GM12878 (cell line): ENCODE data around the gene SFT2D1. TPM values are rescaled to one million over a fixed set of nuclear protein-coding genes. Genes with fewer than 3 reads are reported as not detected.
A peak's percentile ranks its signal among the peaks of the same experiment; 100 is the strongest.

Experiments
- BCL11A ChIP-seq: IDR thresholded peaks from 2 replicates; pipeline ENCODE4 v1.6.1; 2011; ENCODE audit warnings: low read depth, low read length
- CEBPZ ChIP-seq: fragments of 150-350 bp; IDR thresholded peaks from 2 replicates; pipeline ENCODE4 v1.6.1; 2016; ENCODE audit warnings: low read depth, low read length
- CTCF ChIP-seq, 3 experiments: IDR thresholded peaks in 2 of 3; conservative IDR thresholded peaks in 1 of 3; 2 replicates each; pipeline ENCODE4 v1.5.1; 2011; ENCODE audit warnings: low read depth in 3 of 3, low read length in 3 of 3, mild to moderate bottlenecking in 3 of 3, control low read depth in 2 of 3, moderate library complexity in 2 of 3, inconsistent platforms in 1 of 3, mixed read lengths in 1 of 3; ENCODE audit not compliant: control insufficient read depth in 2 of 3, insufficient read depth in 1 of 3; ENCODE audit errors: extremely low read depth in 1 of 3
- DPF2 ChIP-seq: fragments of 450-650 bp; IDR thresholded peaks from 2 replicates; pipeline ENCODE4 v1.6.1; 2017; ENCODE audit warnings: mild to moderate bottlenecking
- E4F1 ChIP-seq: fragments of 450-650 bp; IDR thresholded peaks from 2 replicates; pipeline ENCODE4 v1.6.1; 2018; ENCODE audit warnings: borderline replicate concordance, mild to moderate bottlenecking; ENCODE audit not compliant: partially characterized antibody
- GATAD2B ChIP-seq: fragments of 450-650 bp; conservative IDR thresholded peaks from 2 replicates; pipeline ENCODE4 v1.6.1; 2017; ENCODE audit warnings: low read depth, mild to moderate bottlenecking, moderate library complexity
- HDAC6 ChIP-seq: fragments of 200-600 bp; sonication (generic); IDR thresholded peaks from one replicate; pipeline ENCODE4 v1.8.0; 2017; ENCODE audit warnings: antibody characterized with exemption; ENCODE audit not compliant: unreplicated experiment
- KAT2A ChIP-seq: conservative IDR thresholded peaks from 2 replicates; pipeline ENCODE4 v1.6.1; 2011; ENCODE audit warnings: low read depth, low read length; ENCODE audit not compliant: control insufficient read depth
- RCOR1 ChIP-seq: conservative IDR thresholded peaks from 2 replicates; pipeline ENCODE4 v1.6.1; 2012; ENCODE audit warnings: low read depth, low read length, improper control_type of control experiment
- REST ChIP-seq: IDR thresholded peaks from 2 replicates; pipeline ENCODE4 v1.6.1; 2012; ENCODE audit warnings: mild to moderate bottlenecking, low read depth, low read length
- SMAD5 ChIP-seq: IDR thresholded peaks from 2 replicates; pipeline ENCODE4 v1.6.1; 2016; ENCODE audit warnings: antibody characterized with exemption, low read depth
- SMC3 ChIP-seq: IDR thresholded peaks from 2 replicates; pipeline ENCODE4 v1.6.1; 2011; ENCODE audit warnings: low read length, improper control_type of control experiment, borderline replicate concordance
- TAF1 ChIP-seq: IDR thresholded peaks from 2 replicates; pipeline ENCODE4 v1.6.1; 2011; ENCODE audit warnings: mild to moderate bottlenecking, low read depth, low read length, borderline replicate concordance
- TARDBP ChIP-seq: IDR thresholded peaks from 2 replicates; pipeline ENCODE4 v1.6.1; 2016; ENCODE audit warnings: borderline replicate concordance
- TCF3 ChIP-seq: IDR thresholded peaks from 2 replicates; pipeline ENCODE4 v1.6.1; 2012; ENCODE audit warnings: low read depth, mild to moderate bottlenecking, low read length, borderline replicate concordance; ENCODE audit not compliant: insufficient read depth
- WRNIP1 ChIP-seq: IDR thresholded peaks from 2 replicates; pipeline ENCODE4 v1.6.1; 2011; ENCODE audit warnings: low read depth, low read length, improper control_type of control experiment, borderline replicate concordance
- ZSCAN29 ChIP-seq: fragments of 450-650 bp; IDR thresholded peaks from 2 replicates; pipeline ENCODE4 v1.6.1; 2017; ENCODE audit warnings: mild to moderate bottlenecking, moderate library complexity
- polyA plus RNA-seq, 11 experiments: library from polyadenylated mRNA; depleted of rRNA in 4 of 11; unstranded in 6 of 11; stranded (reverse) in 5 of 11; fragments of >200 nt; fragmentation: Nextera tagmentation in 4 of 11; fragmentation: Illumina TruSeq in 1 of 11; extraction: Ambion mirVana in 4 of 11; extraction: Trizol in 1 of 11; gene quantifications; 1 replicate in 1 of 11; 2 replicates in 10 of 11; pipeline versions ENCODE4 v1.2.1 to v1.2.3, GENCODE V29; 2011 to 2016; ENCODE audit warnings: inconsistent platforms in 2 of 11, missing spikeins in 2 of 11, low read depth in 1 of 11
- total RNA-seq, 4 experiments: library from RNA; depleted of rRNA in 3 of 4; stranded (reverse); fragments of >200 nt in 3 of 4; fragmentation: Illumina TruSeq in 1 of 4; extraction: Trizol in 1 of 4; gene quantifications; 2 replicates each; pipeline versions ENCODE4 v1.2.1 to v1.2.3, GENCODE V29; 2013 to 2021

SFT2D1 gene
- total and polyA plus RNA-seq, 10 of the 15 experiments (the other 5 are each of a cell fraction or from before 2014, with no cell fraction given), result 69.5 to 281 (median 124) TPM

GRCh38 chr6:166308033-166308768 is 34.1 kb downstream of the SFT2D1 start, which contains the start of gene PRR18 (continued):
- TF ChIP-seq REST, result no peak
- TF ChIP-seq CEBPZ, result no peak
- TF ChIP-seq RCOR1, result no peak
- TF ChIP-seq HDAC6, result peak; percentile 62
- no peak for TF ChIP-seq KAT2A
- TF ChIP-seq WRNIP1, result no peak
- no peak for TF ChIP-seq ZSCAN29
- TF ChIP-seq TAF1, result peak; percentile 26; the same call in 1 of the 2 replicates
- peak; percentile 60 for TF ChIP-seq GATAD2B
- TF ChIP-seq TCF3, result 0 out of 2 replicates have a peak, but pooled peaks have one; percentile 15
- TF ChIP-seq BCL11A, result no peak
- TF ChIP-seq TARDBP, result no peak
- 0 out of 2 replicates have a peak, but pooled peaks have one; percentile 26 for TF ChIP-seq SMAD5
- no peak for TF ChIP-seq E4F1
- no peak for TF ChIP-seq CTCF (IDR thresholded peaks at IDR 0.05 in 2 of 3, conservative IDR thresholded peaks at IDR 0.05 in 1 of 3; ENCODE audit: control insufficient read depth in 2 of 3, extremely low read depth in 1 of 3, insufficient read depth in 1 of 3, low read depth in 3 of 3, low read length in 3 of 3)
- TF ChIP-seq SMC3, result peak; percentile 11; the same call in 1 of the 2 replicates
- TF ChIP-seq DPF2, result peak; percentile 33; the same call in 1 of the 2 replicates
